GDM1 (cell line): ENCODE data around the gene ZBTB3.
"Not testable (repeated sequence)": the region's sequence is repeated elsewhere in the genome, so short reads cannot be mapped to it uniquely, and the experiment has no call there.

Experiments used
- DNase-seq: peaks from one replicate; lab custom pipeline; 2025; lab: John Stamatoyannopoulos, UW

ZBTB3 gene

DNA sequence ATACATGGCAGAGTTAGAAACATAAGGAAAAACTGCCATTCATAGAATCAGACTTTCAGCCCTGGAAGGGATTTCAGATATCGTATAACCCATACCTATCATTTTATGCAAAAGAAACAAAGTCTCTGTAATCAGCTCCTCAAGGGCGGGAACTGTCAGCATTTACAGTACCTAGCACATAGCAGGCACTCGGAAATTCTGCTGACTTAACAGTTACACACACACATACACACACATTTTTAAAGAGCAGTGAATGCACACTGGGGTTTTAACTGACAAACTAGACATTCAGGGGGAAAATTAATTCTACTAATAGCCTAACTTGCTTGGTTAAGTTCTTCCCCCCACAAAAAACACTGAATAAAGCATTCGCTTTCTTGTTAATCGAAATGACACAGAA, 37.8 kb downstream of the ZBTB3 start:
- DNase-seq: no peak

DNA sequence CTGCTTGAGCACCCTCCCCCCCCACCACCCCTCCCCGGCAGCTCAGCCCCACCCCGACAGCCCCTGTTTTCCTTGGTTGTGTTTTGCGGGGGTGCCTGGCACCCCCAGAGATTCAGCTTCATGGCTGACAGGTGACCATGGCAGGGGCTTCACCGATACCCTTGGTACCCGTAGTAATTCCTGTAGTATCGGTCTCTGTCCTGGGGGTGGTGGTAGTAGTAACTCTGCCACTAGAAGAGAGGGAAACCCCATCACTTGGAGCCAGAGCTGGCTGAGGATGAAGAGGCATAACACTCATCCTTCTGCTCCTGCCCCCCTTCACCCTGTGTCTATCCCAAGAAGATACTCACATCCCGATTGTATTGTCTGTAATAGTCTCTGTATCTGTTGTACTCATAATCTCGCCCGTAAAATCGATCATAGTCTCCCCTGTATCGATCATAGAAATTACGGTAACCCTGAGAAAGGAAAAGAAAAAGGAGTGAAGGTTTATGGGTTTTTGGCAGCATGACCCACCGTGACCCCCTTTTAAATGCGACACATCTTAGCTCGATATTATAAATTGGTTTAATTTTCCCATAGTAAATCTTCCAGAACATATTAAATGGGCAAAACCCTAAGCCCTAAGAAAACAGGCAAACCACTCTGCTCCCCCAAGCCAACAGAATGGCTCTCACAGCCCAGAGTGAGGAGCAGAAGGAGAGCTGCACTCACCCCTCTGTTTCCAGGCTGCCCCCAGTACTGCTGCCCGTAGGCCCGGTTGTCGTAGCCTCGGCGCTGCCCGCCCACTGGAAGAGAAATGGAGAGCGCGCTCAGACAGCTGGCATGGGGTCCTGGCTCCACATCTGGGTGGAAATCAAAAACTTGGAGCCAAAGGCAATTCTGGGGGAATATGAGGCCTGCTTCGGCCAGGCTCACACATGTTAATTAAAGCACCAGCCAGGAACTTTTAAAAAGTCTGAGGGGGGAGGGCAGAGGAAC, 38.5 kb downstream of the ZBTB3 start:
- DNase-seq: no peak

DNA sequence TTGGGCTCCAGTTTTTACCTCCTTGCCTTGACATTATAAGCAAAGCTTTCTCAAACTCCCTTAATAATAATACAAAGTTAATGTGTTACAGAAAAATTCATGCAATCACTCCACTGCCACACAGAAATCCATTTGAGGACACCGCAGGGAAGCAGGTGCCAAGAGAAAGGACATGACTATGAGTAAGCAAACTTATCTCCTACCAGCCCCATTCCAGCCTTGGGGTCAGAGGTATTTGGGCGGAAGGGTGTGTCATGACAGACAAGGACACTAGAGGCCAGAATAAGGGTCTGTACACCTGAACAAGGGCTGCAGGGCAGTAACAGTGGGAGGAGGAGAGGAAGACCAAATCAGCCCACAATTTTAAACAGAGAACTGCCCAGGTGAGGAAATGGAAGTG, 40.6 kb downstream of the ZBTB3 start:
- DNase-seq: no peak

DNA sequence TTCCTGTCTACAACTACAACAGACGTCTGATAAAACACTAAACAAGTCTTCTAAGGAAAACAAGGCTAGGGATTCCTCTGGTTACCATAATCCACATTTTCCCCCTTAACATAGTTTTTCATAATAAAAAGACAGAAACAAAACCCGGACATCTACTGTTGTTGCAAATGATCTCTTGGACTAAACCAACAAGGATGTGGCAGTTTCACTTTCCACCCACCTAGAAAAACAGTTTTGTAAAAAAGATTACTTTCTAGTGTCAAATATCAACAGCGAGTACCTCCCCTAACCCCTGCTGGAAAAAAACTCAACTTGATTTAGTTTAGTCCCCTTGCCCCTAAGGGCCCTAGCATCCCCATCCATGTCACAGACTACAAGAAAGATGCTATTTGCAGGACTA, 41.1 kb downstream of the ZBTB3 start:
- DNase-seq: no peak

DNA sequence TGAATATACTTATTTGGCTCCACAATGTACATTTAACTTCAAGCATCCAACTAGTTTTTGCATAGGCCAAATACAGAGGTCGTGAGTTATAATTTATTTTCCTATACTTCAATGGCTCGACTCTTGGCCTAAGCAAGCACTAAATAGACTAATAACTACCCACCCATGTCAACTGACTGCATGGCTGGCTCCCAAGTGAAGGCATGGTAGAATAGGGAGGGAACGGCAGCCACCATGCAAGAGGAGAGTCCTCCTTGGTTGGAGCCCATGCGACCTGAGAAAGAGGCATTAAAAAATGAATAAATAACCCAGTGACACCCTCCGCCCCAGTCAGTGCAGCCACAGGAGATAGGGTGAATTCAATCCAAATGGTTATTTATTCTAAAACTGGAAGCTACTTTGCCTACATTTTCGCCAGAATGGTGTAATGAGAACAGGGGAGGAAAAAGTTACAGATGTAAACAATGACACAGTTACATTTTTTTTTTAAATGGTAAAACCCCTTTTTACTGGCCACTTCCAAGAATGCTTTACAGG, 41.6 kb downstream of the ZBTB3 start:
- no peak for DNase-seq

DNA sequence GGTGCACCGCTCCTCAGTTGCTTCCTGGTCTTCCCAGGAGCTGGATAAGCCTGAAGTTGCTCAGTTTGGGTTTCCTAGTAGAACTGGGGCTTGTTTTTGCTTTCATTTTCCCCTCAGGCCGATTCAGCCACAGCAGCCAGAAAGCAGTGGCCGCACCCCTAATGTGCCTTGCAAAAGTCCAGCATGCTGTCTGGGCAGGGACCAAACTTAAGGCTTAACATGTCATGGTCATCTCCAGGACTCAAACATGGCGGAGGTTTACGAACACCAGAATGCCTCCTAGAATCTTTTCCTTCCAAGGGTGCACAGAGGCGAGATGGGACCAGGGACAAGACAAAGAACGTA, 44.0 kb downstream of the ZBTB3 start:
- no peak for DNase-seq

DNA sequence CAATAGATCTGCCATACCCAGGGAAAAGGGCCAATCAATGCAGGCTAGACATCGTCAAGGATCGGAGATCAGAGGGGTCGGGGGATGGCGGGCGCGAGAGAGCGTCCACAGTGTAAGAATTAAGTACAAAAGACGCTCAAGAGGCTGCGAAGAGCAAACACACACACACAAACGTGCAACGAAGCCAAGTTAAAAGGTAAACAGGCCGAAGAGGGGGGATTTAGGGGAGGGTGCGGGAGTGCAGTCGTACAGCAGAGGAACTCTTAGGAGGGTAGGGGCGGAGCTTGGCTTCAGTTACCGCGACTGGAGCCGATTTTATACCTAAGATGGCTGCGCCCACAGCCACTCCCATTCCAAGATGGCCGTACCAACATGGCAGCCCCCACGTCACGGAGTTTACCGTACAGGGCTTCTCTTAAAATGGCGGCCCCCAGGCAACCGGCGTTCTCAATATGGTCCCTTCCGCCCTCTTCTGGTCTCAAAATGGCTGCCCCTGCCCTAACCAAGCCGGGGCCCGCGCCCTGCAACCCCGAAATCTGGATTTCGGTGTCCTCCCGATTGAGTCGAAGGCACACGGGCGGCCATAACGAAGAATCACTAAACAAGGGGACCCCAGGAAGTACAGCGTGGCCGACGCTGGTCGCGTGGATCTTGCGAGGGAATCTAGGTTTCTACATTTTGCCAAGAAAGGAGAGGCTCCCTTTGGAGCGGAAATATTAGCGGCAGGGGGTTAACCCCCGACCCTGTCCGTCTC, 44.5 kb downstream of the ZBTB3 start:
- DNase-seq: peak; percentile 95

DNA sequence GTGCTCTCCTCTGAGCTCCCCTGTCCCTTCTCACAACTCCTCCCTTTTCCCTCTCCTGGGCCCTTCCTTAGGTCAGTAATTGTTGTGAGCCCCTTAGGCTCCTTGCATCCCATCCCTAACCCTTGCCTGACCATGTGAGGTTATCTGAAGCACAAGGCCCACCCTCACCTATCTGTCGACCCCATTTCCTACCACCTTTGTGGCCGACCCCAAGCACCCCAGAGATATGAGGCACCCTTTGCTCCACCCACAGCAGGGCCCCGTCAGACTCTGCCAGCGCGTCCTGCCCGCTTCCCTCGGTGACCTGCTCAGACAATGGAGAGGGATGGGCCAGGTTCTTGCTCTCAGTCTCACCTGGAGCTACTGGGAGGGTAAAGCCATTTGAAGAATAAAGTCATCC, 45.2 kb downstream of the ZBTB3 start:
- DNase-seq: no peak

DNA sequence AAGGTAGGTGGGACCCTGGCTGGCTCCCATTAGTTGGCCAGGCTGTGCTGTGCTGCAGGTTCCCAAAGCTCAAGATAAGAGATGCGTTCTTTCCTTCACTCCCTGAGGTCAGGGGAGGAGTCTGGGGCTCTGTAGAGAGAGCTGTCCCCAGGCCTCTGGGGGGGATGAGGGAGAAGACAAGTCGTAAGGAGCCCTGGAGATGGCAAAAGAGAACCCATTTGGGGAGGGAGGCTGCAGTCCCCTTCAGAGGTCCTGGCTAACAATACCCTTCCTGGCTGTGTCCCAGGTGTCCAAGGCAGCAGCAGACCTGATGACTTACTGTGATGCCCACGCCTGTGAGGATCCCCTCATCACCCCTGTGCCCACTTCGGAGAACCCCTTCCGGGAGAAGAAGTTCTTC, 45.6 kb downstream of the ZBTB3 start:
- no peak for DNase-seq

DNA sequence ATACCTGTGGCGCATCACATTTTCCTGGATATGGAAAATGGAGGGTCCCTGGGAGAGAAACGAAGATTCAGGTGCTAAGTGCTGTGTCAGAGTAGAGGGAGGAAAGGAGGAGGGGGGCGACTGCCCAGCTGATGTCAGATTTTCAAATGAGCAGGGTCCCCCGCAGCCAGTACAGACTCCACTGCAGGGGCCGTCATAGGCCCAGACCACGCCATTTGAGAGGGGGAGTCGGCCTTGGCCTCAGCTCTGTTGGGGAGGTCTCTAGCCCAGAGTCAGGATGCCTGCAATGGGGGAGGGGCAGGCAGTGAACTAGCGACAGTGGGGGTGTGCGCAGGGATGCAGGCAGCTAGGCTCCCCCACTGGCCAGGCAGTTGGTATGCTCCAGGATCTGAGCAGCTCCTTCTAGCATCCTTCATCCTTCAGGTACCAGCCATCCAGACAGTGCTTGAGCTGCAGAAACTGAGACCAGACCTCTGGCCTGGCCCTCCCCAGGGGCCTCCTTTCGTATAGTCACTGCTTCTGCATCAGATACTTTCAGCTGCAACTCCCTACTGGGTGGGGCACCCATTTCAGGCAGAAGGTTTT, 46.6 kb downstream of the ZBTB3 start, which contains the start of the genes BSCL2 and GNG3:
TSS of gene BSCL2 (minus strand) at position 148 of the 585 bp plus-strand sequence. CDS start 229 bp downstream, outside the sequence.
TSS of gene GNG3 (plus strand) at position 400 of the 585 bp plus-strand sequence. CDS start 620 bp downstream, outside the sequence.
- DNase-seq: no peak

DNA sequence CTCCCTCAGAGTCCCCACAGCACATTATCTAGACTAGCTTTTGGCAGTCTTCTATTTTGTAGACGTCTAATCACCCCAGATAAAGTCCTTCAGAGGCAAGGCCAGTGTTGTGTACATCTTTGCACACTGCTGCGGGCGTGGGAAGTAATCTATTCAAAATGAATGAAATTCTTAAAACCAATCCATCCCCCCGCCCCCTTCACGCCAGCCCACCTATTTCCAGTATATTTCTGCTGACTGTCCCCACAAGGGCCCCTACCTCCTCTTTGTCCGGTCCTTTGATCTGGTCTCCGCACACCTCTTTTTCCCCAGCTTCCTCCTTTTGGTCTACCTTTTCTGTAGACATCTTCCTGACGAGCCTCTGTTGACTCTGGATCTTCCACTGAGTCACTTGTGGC, 47.1 kb downstream of the ZBTB3 start:
- no peak for DNase-seq

DNA sequence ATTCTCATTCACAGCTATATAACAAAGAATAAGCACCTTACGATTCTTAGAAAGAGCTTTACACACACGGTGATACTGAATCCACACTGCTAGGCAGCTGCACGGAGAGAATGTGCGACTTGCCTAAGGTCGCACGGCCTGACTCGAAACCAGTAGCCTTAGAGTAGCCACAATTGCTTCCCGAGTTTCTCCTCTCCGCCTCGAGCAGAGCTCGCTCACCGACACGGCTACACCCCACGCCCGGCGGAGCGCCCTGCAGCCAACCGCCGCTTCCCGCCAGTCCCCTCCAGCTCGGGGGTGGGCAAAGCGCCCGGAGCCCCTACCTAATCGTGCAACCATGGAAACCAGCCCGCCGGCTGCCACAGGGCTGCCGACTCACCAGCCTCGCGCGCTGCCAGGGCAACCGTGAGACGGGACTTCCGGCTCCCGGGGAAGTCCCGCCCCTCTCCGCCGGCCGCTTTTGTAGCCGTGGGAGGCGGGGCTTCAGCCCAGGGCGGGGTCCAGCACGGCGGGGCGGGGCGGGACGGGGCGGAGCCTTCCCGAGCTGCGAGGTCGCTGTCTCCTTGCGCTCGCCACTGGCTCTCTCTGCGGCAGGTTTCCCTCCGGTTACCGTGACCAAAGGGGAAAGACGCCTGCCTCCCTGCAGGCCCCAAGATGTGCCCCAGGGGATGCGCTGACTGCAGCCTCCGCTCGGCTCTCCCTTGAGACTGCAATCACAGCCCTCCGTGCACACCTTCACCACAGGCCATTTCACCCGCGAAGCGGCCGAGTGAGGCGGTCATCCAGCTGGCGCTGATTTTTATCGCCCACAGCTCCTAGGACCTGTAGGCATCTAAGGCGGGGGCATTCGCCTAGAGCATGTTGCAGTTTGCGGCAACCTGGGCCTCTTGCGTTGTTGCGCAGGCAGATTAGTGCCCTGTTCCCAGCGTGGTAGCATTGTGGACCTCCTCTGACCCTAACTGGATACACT, 47.8 kb downstream of the ZBTB3 start:
- DNase-seq: peak; percentile 92

DNA sequence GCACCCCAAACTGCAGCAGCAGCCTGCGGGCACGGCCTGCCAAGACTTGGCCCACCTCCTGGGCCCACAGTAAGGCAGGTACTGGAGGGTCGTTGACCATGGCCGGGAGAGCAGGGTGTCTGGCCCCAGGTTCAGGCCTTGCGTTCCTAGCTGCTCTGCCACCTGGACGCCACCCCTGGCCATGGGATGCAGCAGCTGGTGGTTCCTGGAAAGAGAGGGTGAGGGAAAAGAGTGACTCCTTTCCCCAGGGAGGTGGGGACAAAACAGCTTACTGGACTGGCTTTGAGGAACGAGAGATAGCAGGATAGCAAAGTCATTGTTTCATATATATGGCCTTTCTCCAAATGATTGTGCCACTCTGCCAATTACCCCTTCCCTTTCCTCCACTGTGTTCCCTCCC, 48.5 kb downstream of the ZBTB3 start:
- DNase-seq: no peak

DNA sequence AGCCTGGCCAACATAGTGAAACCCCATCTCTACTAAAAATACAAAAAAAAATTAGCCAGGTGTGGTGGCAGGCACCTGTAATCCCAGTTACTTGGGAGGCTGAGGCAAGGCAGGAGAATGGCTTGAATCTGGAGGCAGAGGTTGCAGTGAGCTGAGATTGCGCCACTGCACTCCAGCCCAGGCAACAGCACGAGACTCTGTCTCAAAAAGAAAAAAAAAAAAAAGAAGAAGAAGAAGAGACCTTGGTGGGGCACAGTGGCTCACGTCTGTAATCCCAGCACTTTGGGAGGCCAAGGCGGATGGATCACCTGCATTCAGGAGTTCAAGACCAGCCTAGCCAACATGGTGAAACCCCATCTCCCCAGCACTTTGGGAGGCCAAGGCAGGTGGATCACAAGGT, 50.0 kb downstream of the ZBTB3 start:
- DNase-seq: not testable (repeated sequence)

DNA sequence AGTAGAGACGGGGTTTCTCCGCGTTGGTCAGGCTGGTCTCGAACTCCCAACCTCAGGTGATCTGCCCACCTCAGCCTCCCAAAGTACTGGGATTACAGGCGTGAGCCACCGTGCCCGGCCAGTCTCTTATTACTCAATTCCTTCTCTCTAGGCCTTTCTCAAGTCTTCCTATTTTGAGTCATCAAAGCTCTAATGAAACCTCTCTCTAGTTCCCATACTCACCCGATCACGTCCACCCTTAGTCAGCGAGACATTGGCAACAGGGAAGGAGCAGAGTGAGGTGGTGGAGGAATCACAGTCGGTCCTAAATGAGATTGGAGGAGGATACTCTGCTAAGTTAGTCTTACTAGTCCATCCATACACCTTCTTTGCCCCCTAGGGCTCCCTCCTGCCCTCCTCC, 51.7 kb downstream of the ZBTB3 start:
- DNase-seq: no peak
